AG04450 (cell line): ENCODE results near the gene TTC23. TPM values are rescaled to one million over a fixed set of nuclear protein-coding genes. Genes with fewer than 3 reads are reported as not detected.

Experiments used
- CTCF ChIA-PET: fragments of 300-600, 350-600 bp; formaldehyde crosslinking; extraction: SDS; loops from one replicate; lab custom pipeline; 2022; ENCODE audit warnings: antibody characterized with exemption, inconsistent platforms; lab: Charles Lee
- POLR2A ChIA-PET: fragments of 350-600 bp; formaldehyde crosslinking; extraction: SDS; loops from one replicate; lab custom pipeline; 2021; ENCODE audit warnings: antibody characterized with exemption, inconsistent platforms; lab: Yijun Ruan, JAX
- DNase-seq: peaks from one replicate; pipeline ENCODE4 v3.0.0-alpha.2; 2011; ENCODE audit warnings: low read depth, low spot score
- H3K27ac ChIP-seq: one replicate; pipeline ENCODE4 v1.5.1; 2012; ENCODE audit warnings: low read depth, low read length, control low read depth
- H3K27me3 ChIP-seq: one replicate; pipeline ENCODE4 v1.6.0; 2012; ENCODE audit warnings: low read length; ENCODE audit not compliant: control insufficient read depth, insufficient read depth
- H3K4me3 ChIP-seq: 2 replicates; pipeline ENCODE4 v1.5.1; 2011; ENCODE audit warnings: mild to moderate bottlenecking, low read depth, low read length, control low read depth
- H3K9me3 ChIP-seq: 2 replicates; pipeline ENCODE4 v1.5.1; 2012; ENCODE audit warnings: low read length; ENCODE audit not compliant: control insufficient read depth, insufficient read depth
- polyA plus RNA-seq: library from polyadenylated mRNA; depleted of rRNA; stranded (reverse); fragments of >200 nt; gene quantifications from 2 replicates; pipeline ENCODE4 v1.2.3, GENCODE V29; 2011
- TF ChIP-seq, protein P1 (sequence below): IDR thresholded peaks from 2 replicates; pipeline ENCODE4 v1.5.1; 2011; ENCODE audit warnings: low read depth, low read length, control low read depth, inconsistent platforms

Gene TTC23
- polyA plus RNA-seq, 1 experiment: 7.2 TPM

DNA sequence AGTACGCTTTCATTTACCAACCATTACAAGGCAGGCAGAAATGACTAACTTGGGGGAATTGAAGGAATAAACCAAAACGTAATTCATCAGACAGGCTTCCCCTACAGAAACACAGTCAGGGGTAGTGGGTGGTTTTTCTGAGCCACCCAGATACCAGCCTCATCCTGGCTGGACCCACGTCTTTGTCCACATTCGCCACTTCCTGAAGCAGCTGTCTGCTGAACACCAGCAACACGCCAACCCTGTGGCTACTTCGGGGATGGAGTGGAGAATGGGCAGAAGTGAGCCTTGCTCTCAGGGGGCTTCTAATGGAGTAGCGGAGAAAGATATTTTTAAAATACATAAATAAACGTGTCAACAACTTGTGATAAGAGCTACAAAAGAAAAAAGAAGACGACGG, 104.4 kb downstream of the TTC23 start:
- TF ChIP-seq, protein P1, sequence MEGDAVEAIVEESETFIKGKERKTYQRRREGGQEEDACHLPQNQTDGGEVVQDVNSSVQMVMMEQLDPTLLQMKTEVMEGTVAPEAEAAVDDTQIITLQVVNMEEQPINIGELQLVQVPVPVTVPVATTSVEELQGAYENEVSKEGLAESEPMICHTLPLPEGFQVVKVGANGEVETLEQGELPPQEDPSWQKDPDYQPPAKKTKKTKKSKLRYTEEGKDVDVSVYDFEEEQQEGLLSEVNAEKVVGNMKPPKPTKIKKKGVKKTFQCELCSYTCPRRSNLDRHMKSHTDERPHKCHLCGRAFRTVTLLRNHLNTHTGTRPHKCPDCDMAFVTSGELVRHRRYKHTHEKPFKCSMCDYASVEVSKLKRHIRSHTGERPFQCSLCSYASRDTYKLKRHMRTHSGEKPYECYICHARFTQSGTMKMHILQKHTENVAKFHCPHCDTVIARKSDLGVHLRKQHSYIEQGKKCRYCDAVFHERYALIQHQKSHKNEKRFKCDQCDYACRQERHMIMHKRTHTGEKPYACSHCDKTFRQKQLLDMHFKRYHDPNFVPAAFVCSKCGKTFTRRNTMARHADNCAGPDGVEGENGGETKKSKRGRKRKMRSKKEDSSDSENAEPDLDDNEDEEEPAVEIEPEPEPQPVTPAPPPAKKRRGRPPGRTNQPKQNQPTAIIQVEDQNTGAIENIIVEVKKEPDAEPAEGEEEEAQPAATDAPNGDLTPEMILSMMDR: no peak
- DNase-seq: no peak
- Histone ChIP-seq H3K27ac (no peak overlapping the region), H3K4me3 (no peak overlapping the region), H3K9me3 (no peaks in the 10 kb centered on the region), H3K27me3 (no peaks in the 10 kb centered on the region)
- POLR2A ChIA-PET: no interaction called here
- CTCF ChIA-PET: no interaction called here

DNA sequence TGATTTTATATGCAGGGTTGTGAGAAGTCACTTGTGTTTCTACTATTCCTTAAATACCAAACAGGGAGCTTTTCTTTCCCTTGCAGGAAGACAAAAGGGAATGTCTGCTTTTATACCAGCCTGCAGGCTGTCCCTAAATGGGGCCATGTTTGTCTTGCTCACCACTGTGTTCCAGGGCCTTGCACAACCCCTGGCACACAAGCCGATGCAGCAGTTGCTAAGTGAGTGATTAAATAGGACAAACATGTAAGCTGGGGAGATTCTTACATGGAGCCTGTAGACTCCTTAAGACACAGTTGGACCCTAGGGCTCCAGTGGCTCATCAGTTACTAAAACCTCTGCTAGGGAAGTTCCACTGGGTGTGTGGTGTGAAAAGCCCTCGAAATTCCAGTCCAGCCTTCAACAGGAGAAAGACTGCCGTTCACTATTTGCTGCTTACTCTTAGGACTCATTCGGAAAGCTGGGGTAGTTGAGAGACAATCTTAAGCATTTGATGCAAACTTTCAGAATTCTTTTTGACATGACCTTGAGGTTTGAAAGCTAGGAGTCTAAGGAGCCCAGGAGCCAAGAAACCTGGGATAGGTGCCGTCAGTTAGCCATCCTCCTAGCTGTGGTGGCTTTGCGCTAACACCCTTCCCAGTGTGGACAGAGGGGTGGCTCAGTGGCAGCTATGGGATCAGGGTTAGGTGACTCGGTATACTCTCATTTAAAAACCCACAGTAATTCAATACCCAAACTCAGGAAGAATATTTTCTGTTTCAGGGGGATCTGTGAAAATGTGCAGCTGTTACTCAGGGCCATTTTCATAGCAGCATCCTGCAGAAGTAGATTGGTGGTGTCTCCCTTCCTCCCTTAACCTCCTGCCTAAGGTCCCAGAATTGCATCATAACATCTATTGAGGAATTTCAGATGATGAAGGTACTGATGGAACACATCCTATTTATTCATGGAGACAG, 105.4 kb downstream of the TTC23 start:
- Histone ChIP-seq H3K27me3 (no peaks in the 10 kb centered on the region), H3K4me3 (no peak overlapping the region), H3K9me3 (no peaks in the 10 kb centered on the region), H3K27ac (no peak overlapping the region)
- POLR2A ChIA-PET: interaction anchor here (0.8 kb wide), 1 partner anchor 108 kb away, joined by 3 read pairs; no protein-coding TSS in a partner anchor
- CTCF ChIA-PET: interaction anchor here (1.0 to 1.9 kb wide), 3 partner anchors 43 to 624 kb away, joined by 3 to 7 read pairs (median 5); no protein-coding TSS in a partner anchor
- TF ChIP-seq, protein P1: no peak
- DNase-seq: no peak

DNA sequence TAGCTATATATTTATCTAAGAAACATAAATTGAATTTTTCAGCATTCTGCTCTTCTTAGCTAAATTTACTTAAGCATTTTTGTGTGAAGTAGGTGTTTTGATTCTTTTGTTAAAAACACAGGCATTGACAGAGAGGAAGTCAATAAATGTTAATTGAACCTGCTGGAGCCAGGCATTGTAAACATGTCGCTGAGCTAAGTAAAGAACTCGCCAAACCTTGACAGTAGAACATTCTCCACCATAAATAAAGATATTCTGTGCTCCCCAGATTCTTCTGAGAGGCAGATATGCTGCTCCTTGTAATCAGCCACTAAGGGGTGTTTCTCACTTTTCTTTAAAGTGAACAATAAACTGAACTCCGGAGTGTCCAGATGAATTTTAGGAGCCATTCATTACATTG, 106.1 kb downstream of the TTC23 start:
- Histone ChIP-seq H3K27me3 (no peaks in the 10 kb centered on the region), H3K9me3 (no peaks in the 10 kb centered on the region; the same call in 1 of the 2 replicates), H3K4me3 (no peak overlapping the region), H3K27ac (no peak overlapping the region)
- TF ChIP-seq, protein P1: no peak
- ChIA-PET CTCF (interaction anchor here (1.0 to 1.9 kb wide), 2 partner anchors 43 to 623 kb away, joined by 5 to 7 read pairs; no protein-coding TSS in a partner anchor), POLR2A (no interaction called here)
- no peak for DNase-seq

DNA sequence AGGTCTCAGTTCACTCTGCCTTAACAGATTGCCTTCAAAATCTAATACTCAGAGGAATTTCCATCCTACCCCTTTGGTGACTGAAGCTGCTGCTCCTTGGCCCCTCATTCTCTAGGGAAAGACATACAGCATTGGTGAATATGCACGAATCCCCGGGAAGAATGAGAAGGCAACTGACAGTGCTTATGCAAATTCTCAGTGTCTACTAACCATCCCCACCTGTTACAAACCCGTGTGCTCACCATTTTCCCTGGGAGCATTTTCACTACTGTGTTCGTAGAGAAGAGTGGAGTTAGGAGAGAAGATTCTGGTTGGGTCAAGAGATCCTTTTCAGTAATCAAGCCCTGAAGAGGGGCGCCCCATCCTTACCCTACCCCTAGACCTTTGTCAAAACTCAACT, 106.8 kb downstream of the TTC23 start:
- H3K27me3 ChIP-seq: no peaks in the 10 kb centered on the region
- H3K4me3 ChIP-seq: no peak overlapping the region
- ChIA-PET CTCF (interaction anchor here (1.9 kb wide), 1 partner anchor 42 kb away, joined by 7 read pairs; no protein-coding TSS in a partner anchor), POLR2A (interaction anchor here (0.6 kb wide), 1 partner anchor 47 kb away, joined by 4 read pairs; no protein-coding TSS in a partner anchor)
- DNase-seq: no peak
- H3K9me3 ChIP-seq: no peaks in the 10 kb centered on the region; the same call in 1 of the 2 replicates
- TF ChIP-seq, protein P1: no peak
- no peak overlapping the region for H3K27ac ChIP-seq
